GM20000 (cell line): ENCODE results near the gene HTR3E.
A peak's percentile ranks its signal among the peaks of the same experiment; 100 is the strongest.
"Not testable (repeated sequence)": the region's sequence is repeated elsewhere in the genome, so short reads cannot be mapped to it uniquely, and the experiment has no call there.

Experiments used
- DNase-seq: peaks from one replicate; pipeline ENCODE4 v3.0.0; 2012; ENCODE audit warnings: low spot score
- TF ChIP-seq, protein P1 (sequence below): IDR thresholded peaks from 2 replicates; pipeline ENCODE4 v1.5.1; 2012; ENCODE audit warnings: mild to moderate bottlenecking, control low read depth; ENCODE audit errors: extremely low read depth, missing control alignments

HTR3E gene

DNA sequence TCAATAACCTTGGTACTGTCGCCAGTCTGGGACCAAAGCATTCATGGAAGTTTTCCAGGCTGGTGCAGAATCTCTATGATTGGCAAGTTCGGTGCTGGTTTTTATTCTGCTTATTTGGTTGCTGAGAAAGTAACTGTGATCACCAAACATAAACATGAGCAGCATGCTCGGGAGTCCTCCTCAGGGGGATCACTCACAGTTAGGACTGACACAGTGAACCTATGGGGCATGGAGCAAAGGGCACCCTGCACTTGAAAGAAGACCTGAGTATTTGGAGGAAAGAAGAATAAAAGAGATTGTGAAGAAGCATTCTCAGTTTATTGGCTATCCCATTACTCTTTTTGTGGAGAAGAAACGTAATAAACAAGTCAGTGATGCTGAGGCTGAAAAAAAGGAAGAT is 19.2 kb downstream of the HTR3E start:
- DNase-seq: no peak

DNA sequence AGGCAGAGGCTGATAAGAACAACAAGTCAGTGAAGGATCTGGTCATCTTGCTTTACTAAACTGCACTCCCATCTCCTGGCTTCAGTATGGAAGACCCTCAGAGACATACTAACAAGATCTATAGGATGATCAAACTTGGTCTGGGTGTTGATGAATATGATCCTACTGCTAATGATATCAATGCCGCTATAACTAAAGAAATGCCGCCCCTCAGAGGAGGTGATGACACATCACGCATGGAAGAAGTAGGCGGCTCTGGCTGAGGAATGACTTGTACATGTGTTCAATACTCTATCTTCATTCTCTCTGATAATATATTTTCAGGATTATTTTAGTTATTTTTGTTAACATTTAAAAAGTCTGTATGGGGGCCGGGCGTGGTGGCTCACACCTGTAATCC is 20.8 kb downstream of the HTR3E start:
- TF ChIP-seq, protein P1, sequence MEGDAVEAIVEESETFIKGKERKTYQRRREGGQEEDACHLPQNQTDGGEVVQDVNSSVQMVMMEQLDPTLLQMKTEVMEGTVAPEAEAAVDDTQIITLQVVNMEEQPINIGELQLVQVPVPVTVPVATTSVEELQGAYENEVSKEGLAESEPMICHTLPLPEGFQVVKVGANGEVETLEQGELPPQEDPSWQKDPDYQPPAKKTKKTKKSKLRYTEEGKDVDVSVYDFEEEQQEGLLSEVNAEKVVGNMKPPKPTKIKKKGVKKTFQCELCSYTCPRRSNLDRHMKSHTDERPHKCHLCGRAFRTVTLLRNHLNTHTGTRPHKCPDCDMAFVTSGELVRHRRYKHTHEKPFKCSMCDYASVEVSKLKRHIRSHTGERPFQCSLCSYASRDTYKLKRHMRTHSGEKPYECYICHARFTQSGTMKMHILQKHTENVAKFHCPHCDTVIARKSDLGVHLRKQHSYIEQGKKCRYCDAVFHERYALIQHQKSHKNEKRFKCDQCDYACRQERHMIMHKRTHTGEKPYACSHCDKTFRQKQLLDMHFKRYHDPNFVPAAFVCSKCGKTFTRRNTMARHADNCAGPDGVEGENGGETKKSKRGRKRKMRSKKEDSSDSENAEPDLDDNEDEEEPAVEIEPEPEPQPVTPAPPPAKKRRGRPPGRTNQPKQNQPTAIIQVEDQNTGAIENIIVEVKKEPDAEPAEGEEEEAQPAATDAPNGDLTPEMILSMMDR: no peak
- DNase-seq: no peak

More for the DNA sequence above, 19.2 kb downstream of the HTR3E start:
- TF ChIP-seq, protein P1: no peak

DNA sequence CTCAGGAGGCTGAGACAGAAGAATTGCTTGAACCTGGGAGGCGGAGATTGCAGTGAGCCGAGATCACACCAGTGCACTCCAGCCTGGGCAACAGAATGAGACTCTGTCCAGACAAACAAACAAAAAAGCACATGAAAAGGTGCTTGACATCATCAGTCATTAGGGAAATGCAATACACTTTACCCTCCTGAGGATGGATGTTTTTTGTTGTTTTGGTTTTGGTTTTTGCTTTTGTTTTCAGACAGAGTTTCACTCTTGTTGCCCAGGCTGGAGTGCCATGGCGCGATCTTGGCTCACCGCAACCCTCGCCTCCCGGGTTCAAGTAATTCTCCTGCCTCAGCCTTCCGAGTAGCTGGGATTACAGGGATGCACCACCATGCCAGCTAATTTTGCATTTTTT is 24.2 kb downstream of the HTR3E start:
- DNase-seq: not testable (repeated sequence)

DNA sequence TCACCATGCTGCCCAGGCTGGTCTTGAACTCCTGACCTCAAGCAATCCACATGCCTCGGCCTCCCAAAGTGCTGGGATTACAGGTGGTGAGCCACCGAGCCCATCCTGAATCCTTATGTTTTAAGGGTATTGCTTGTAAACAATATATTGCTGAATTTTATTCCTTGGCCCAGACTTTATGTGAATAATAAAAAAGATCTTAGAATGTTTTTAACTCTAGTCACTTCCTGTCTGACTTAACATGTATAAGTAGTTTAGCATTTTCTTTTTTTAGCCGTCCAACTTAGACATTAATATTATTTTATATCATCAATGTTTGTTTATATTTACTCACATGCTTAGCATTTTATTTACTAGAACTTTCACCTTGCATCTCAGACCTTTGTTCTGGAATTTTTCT is 29.1 kb downstream of the HTR3E start:
- no peak for DNase-seq
- TF ChIP-seq, protein P1: no peak

DNA sequence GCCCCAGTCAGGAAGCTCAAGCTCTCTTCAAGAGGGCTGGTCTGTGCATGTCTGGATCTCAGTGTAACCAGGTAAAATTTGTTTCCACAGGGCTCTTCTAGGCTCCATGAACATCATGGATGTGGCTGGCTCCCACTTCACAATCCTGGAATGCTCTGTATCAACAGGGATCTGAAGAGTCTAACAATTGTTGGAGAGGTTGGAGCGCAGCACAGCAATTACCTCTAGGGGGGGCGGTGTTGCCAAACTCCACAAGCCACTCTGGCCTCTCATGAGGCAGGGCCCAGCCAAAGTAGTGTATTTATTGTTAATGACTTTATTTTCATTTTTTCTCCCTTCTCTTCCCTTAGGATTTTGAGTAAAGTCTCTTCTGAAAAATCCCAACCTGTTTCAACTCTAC is 32.1 kb downstream of the HTR3E start:
- TF ChIP-seq, protein P1: peak; percentile 25
- peak; percentile 33 for DNase-seq

DNA sequence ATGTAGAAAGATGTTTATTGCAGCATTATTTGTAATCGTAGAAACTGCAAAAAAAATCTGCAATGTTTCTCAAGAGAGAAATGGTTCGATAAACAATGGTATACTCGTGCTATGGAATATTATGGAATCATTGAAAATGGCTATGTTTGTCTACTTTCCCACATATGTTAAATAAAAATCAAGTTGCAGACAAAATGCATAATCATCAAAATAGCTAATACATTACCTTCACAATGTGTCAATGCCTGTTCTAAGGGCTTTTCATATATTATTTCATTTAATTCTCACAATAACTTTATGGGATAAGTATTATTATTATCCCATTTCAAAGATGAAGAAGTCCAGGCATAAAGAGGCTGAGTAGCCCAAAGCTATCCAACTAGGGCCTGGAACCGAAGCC is 36.1 kb downstream of the HTR3E start:
- TF ChIP-seq, protein P1: no peak
- DNase-seq: no peak

DNA sequence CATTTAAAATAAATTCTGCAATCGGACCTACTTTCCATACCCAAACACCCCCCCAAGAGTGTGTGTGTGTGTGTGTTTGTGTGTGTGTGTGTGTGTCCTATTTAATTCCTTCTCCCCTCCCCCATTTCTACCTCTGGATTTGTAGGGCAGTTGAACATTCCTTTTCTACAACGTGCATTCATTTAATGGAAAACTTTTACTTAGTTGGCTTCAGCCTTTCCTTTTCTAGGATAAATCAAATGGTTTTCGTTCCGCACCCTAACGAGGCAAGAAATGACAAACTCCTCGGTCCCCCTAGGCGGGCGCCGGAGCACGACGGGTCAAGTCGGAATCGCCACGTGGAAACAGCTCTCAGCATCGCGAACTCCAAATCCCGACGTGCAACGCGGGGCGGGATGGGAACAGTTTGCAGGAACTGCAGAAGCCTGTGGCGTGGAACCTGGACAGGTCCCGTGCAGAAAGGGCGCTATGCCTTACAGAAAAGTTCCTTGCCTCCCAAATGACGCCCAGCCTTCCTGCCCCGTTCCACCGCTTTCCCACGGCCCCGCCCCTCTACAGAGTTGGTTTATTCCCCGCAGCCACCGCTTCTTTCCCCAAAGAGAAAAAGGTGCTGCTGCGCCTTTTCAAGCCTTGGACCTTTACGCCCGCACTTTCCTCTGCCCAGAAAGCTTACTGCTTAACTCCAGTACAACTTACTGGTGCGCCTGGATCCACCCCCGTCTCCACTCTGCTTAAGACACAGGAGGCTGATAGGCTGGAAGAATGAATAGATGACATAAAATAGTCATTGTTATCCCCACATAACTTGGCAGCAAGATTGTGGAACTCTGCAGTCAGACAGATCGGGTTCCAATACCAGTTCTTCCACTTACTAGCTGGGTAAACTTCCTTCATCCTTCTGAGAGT is 37.2 kb downstream of the HTR3E start:
- TF ChIP-seq, protein P1: no peak
- DNase-seq: peak; percentile 68

DNA sequence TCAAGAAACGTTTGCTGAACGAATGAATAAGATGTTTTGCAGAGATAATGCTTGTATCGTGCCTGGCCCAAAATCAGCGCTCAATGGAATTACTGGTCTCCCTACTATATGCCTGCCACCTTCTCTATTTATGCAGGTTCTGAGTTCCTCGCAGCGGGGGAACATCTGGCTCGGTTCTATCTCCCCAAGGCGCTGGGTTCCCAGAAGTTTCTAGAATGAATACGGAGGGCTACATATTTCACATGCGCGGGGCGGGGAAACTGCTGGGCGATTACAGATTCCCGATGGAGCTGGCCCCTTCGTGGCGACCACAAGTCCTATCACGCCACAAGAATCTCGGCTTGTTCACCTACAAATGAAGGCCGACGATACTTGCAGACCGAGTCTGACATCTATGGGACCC is 37.9 kb downstream of the HTR3E start:
- no peak for DNase-seq
- TF ChIP-seq, protein P1: no peak
